ENCODE measurements around the gene TCFL5.
A peak's percentile ranks its signal among the peaks of the same experiment; 100 is the strongest.
"Not testable (repeated sequence)": the region's sequence is repeated elsewhere in the genome, so short reads cannot be mapped to it uniquely, and the experiment has no call there.

Gene TCFL5

GRCh38 chr20:62852841-62853240 is 8.8 kb downstream of the TCFL5 start:
- DNase-seq: no peak

GRCh38 chr20:62852196-62852595 is 9.4 kb downstream of the TCFL5 start:
- no peak for DNase-seq

GRCh38 chr20:62850333-62850974 is 11.2 kb downstream of the TCFL5 start:
- no peak for DNase-seq

GRCh38 chr20:62849431-62849830 is 12.2 kb downstream of the TCFL5 start:
- no peak for DNase-seq

GRCh38 chr20:62848917-62849316 is 12.7 kb downstream of the TCFL5 start:
- not testable (repeated sequence) for DNase-seq

GRCh38 chr20:62846166-62846890 is 15.3 kb downstream of the TCFL5 start:
- DNase-seq: peak; percentile 26

- DNase-seq: peak; percentile 81
These were observed 16.0 kb downstream of the TCFL5 start for GRCh38 chr20:62845416-62846160.

GRCh38 chr20:62844182-62844581 is 17.4 kb downstream of the TCFL5 start:
- DNase-seq: no peak

GRCh38 chr20:62843656-62844055 is 18.0 kb downstream of the TCFL5 start:
- no peak for DNase-seq

- DNase-seq: no peak
These were observed 19.9 kb downstream of the TCFL5 start for GRCh38 chr20:62841705-62842212.

GRCh38 chr20:62840244-62841197 is 21.1 kb downstream of the TCFL5 start:
- no peak for DNase-seq

GRCh38 chr20:62839816-62840215 is 21.8 kb downstream of the TCFL5 start:
- DNase-seq: no peak

- DNase-seq: no peak
These were observed 22.4 kb downstream of the TCFL5 start for GRCh38 chr20:62839261-62839660.

- DNase-seq: no peak
These were observed 23.3 kb downstream of the TCFL5 start for GRCh38 chr20:62838128-62838891.

GRCh38 chr20:62837790-62838127 is 23.9 kb downstream of the TCFL5 start:
- DNase-seq: no peak

GRCh38 chr20:62836967-62837490 is 24.6 kb downstream of the TCFL5 start:
- DNase-seq: no peak

GRCh38 chr20:62835931-62836861 is 25.4 kb downstream of the TCFL5 start:
- no peak for DNase-seq

- DNase-seq: no peak
These were observed 26.5 kb downstream of the TCFL5 start for GRCh38 chr20:62834967-62835730.

- no peak for DNase-seq
These were observed 28.7 kb downstream of the TCFL5 start for GRCh38 chr20:62832951-62833391.
